DND-41 (cell line): ENCODE data around the gene PCGF5.

Source experiments
- ATAC-seq: fragments of 200-7000 bp; cut with Tn5 transposase; 3 replicates; pipeline ENCODE4 v1.9.1; 2021; ENCODE audit warnings: low read depth; ENCODE audit not compliant: insufficient read depth
- DNase-seq: peaks from one replicate; pipeline ENCODE4 v3.0.0-alpha.2; 2020
- H2AFZ ChIP-seq: 2 replicates; pipeline ENCODE4 v1.6.0; 2012; ENCODE audit warnings: low read depth, low read length
- H3K27ac ChIP-seq: 2 replicates; pipeline ENCODE4 v1.5.1; 2012; ENCODE audit warnings: low read length, inconsistent platforms
- H3K27me3 ChIP-seq: fragments of 200-600 bp; sonication (generic); 2 replicates; pipeline ENCODE4 v1.6.0; 2012; ENCODE audit warnings: low read length, mild to moderate bottlenecking, inconsistent platforms; ENCODE audit not compliant: insufficient read depth, poor library complexity
- H3K36me3 ChIP-seq: 2 replicates; pipeline ENCODE4 v1.5.1; 2012; ENCODE audit warnings: low read length, inconsistent platforms; ENCODE audit not compliant: insufficient read depth
- H3K4me1 ChIP-seq: 2 replicates; pipeline ENCODE4 v1.5.1; 2012; ENCODE audit warnings: mild to moderate bottlenecking, low read length; ENCODE audit not compliant: insufficient read depth
- H3K4me2 ChIP-seq: 2 replicates; pipeline ENCODE4 v1.6.0; 2012; ENCODE audit warnings: mild to moderate bottlenecking, moderate library complexity, low read length, inconsistent platforms; ENCODE audit not compliant: insufficient read depth
- H3K4me3 ChIP-seq, 2 experiments: fragments of 200-600 bp in 1 of 2; shearing (Covaris generic) in 1 of 2; 2 replicates each; pipeline ENCODE4 v1.5.1; 2012 to 2016; ENCODE audit warnings: inconsistent platforms in 2 of 2, low read length in 2 of 2, mild to moderate bottlenecking in 2 of 2, low read depth in 1 of 2, moderate library complexity in 1 of 2
- H3K79me2 ChIP-seq: 2 replicates; pipeline ENCODE4 v1.6.0; 2012; ENCODE audit warnings: low read length, inconsistent platforms; ENCODE audit not compliant: insufficient read depth
- H3K9ac ChIP-seq: 2 replicates; pipeline ENCODE4 v1.6.0; 2012; ENCODE audit warnings: low read depth, mild to moderate bottlenecking, inconsistent platforms, low read length, moderate library complexity
- H3K9me3 ChIP-seq: 2 replicates; pipeline ENCODE4 v1.5.1; 2012; ENCODE audit warnings: low read length, moderate library complexity, mild to moderate bottlenecking, inconsistent platforms; ENCODE audit not compliant: insufficient read depth, severe bottlenecking
- H4K20me1 ChIP-seq: 2 replicates; pipeline ENCODE4 v1.6.0; 2012; ENCODE audit warnings: low read length; ENCODE audit not compliant: insufficient read depth
- CTCF ChIP-seq: IDR thresholded peaks from 2 replicates; pipeline ENCODE4 v1.5.1; 2012; ENCODE audit warnings: borderline replicate concordance, low read length, moderate library complexity, mild to moderate bottlenecking; ENCODE audit not compliant: poor library complexity, severe bottlenecking; ENCODE audit errors: extremely low read depth
- EZH2 ChIP-seq: IDR thresholded peaks from 3 replicates; pipeline ENCODE4 v1.6.1; 2012; ENCODE audit warnings: borderline replicate concordance, low read depth, mild to moderate bottlenecking, moderate library complexity, low read length, inconsistent platforms; ENCODE audit not compliant: severe bottlenecking

Gene PCGF5

GRCh38 chr10:91312382-91312733, 91.9 kb downstream of the PCGF5 start:
- no peaks in the 10 kb centered on the region for H3K9me3 ChIP-seq
- H3K4me3 ChIP-seq, result no peak overlapping the region
- ATAC-seq (no peak), DNase-seq (no peak)
- H3K4me1 ChIP-seq, result no peaks in the 10 kb centered on the region
- H2AFZ ChIP-seq, result no peak overlapping the region
- H3K27me3 ChIP-seq, result no peaks in the 10 kb centered on the region
- H3K27ac ChIP-seq, result no peak overlapping the region
- TF ChIP-seq EZH2 (no peak), CTCF (no peak)
- no peaks in the 10 kb centered on the region for H3K79me2 ChIP-seq
- H3K9ac ChIP-seq, result no peak overlapping the region
- H3K36me3 ChIP-seq, result no peaks in the 10 kb centered on the region
- H4K20me1 ChIP-seq, result no peaks in the 10 kb centered on the region
- H3K4me2 ChIP-seq, result no peak overlapping the region

GRCh38 chr10:91313796-91314485, 93.5 kb downstream of the PCGF5 start:
- Histone ChIP-seq H3K9me3 (no peaks in the 10 kb centered on the region), H3K36me3 (no peaks in the 10 kb centered on the region), H3K4me1 (no peaks in the 10 kb centered on the region), H3K79me2 (no peaks in the 10 kb centered on the region), H2AFZ (no peak overlapping the region), H3K4me2 (no peak overlapping the region), H3K27ac (no peak overlapping the region), H3K9ac (no peak overlapping the region), H3K4me3 (no peak overlapping the region), H3K27me3 (peaks cover 3% of the 10 kb centered on the region), H4K20me1 (no peaks in the 10 kb centered on the region)
- ATAC-seq (no peak), DNase-seq (no peak)
- TF ChIP-seq CTCF, result no peak
- no peak for TF ChIP-seq EZH2

- Histone ChIP-seq H3K9me3 (no peaks in the 10 kb centered on the region), H3K36me3 (no peaks in the 10 kb centered on the region), H4K20me1 (no peaks in the 10 kb centered on the region), H3K79me2 (no peaks in the 10 kb centered on the region), H3K9ac (no peak overlapping the region), H3K4me1 (no peaks in the 10 kb centered on the region), H2AFZ (no peak overlapping the region), H3K27me3 (peaks cover 3% of the 10 kb centered on the region), H3K4me3 (no peak overlapping the region), H3K27ac (no peak overlapping the region), H3K4me2 (no peak overlapping the region)
- no peak for TF ChIP-seq EZH2
- no peak for TF ChIP-seq CTCF
- ATAC-seq (no peak), DNase-seq (no peak)
Observed at GRCh38 chr10:91316486-91316885, 96.0 kb downstream of the PCGF5 start.
